22Rv1 (cell line): ENCODE data around the gene SPECC1.

ENCODE experiments used
- ZFX ChIP-seq: fragments of 450-650 bp; IDR thresholded peaks from 2 replicates; pipeline ENCODE4 v1.6.1; 2017; ENCODE audit warnings: antibody characterized with exemption, borderline replicate concordance
- TF ChIP-seq, protein P1 (sequence below): fragments of 450-650 bp; IDR thresholded peaks from 2 replicates; pipeline ENCODE4 v1.5.1; 2017; ENCODE audit warnings: mild to moderate bottlenecking

DNA sequence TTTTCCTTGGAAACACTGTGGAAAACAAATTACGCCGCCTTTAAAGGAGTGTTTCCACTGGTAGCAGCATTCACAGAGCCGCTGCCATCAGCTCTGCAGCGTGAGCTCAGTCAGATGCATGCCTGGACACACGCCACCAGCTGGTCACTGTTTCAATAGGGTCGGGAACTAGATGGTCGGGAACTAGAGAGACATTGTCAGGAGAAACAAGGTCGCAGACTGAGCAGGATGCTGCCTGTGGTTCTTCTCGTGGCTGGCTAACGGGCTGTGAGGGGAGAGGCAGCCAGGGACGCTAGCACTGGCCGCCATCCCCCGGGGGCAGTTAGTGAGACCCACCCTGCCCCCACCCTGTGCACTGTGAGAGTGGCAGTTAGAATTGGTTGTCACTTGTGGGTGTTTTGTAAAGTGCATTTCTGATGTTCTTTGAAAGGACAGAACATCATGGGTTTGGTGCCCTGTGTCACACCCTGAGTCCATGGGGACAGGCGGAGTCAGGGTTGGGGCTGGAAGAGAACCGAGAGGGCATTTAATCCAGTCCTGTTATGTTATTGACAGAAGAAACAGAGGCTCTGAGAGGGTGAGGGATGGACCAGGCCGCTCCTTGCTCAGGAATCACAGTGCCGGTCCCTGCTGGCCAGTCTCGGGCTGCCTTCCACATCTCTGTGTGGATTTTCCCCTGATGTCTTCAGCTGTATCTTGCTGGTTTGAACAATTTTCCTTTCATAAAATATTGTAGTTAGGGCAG, 86.3 kb downstream of the SPECC1 start:
- TF ChIP-seq, protein P1, sequence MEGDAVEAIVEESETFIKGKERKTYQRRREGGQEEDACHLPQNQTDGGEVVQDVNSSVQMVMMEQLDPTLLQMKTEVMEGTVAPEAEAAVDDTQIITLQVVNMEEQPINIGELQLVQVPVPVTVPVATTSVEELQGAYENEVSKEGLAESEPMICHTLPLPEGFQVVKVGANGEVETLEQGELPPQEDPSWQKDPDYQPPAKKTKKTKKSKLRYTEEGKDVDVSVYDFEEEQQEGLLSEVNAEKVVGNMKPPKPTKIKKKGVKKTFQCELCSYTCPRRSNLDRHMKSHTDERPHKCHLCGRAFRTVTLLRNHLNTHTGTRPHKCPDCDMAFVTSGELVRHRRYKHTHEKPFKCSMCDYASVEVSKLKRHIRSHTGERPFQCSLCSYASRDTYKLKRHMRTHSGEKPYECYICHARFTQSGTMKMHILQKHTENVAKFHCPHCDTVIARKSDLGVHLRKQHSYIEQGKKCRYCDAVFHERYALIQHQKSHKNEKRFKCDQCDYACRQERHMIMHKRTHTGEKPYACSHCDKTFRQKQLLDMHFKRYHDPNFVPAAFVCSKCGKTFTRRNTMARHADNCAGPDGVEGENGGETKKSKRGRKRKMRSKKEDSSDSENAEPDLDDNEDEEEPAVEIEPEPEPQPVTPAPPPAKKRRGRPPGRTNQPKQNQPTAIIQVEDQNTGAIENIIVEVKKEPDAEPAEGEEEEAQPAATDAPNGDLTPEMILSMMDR = peak; percentile 33
- TF ChIP-seq ZFX = no peak
